HepG2 (cell line): ENCODE measurements around the gene RILP. TPM values are rescaled to one million over a fixed set of nuclear protein-coding genes. Genes with fewer than 3 reads are reported as not detected.
A peak's percentile ranks its signal among the peaks of the same experiment; 100 is the strongest.

Source experiments
- AKNA ChIP-seq: sonication (generic); formaldehyde crosslinking; IDR thresholded peaks from 2 replicates; pipeline ENCODE4 v1.4.0; 2020; ENCODE audit warnings: missing genetic modification reagents, borderline replicate concordance
- ASH2L ChIP-seq: fragments of 300-600, 200-600 bp; sonication (generic); IDR thresholded peaks from 2 replicates; pipeline ENCODE4 v1.7.0; 2017; ENCODE audit warnings: low read depth, mild to moderate bottlenecking, moderate library complexity, mixed read lengths, low read length; ENCODE audit not compliant: insufficient read length
- BHLHE40 ChIP-seq: IDR thresholded peaks from 2 replicates; pipeline ENCODE4 v1.6.1; 2011; ENCODE audit warnings: low read length, improper control_type of control experiment
- CBFB ChIP-seq: sonication (generic); formaldehyde crosslinking; IDR thresholded peaks from 2 replicates; pipeline ENCODE4 v1.4.0; 2020; ENCODE audit warnings: missing genetic modification reagents
- CENPT ChIP-seq: sonication (generic); formaldehyde crosslinking; IDR thresholded peaks from 2 replicates; pipeline ENCODE4 v1.8.0; 2022; ENCODE audit warnings: low read depth, mild to moderate bottlenecking, moderate library complexity, missing genetic modification reagents
- FOXC1 ChIP-seq: sonication (generic); formaldehyde crosslinking; IDR thresholded peaks from 2 replicates; pipeline ENCODE4 v1.8.0; 2022; ENCODE audit warnings: mild to moderate bottlenecking, missing genetic modification reagents, borderline replicate concordance
- HOXA3 ChIP-seq: sonication (generic); formaldehyde crosslinking; IDR thresholded peaks from 2 replicates; pipeline ENCODE4 v1.5.0; 2020; ENCODE audit warnings: missing genetic modification reagents
- MAFK ChIP-seq, 2 experiments: IDR thresholded peaks in 1 of 2; conservative IDR thresholded peaks in 1 of 2; 2 replicates each; pipeline ENCODE4 v1.6.1; 2011; ENCODE audit warnings: improper control_type of control experiment in 2 of 2, low read length in 2 of 2
- MIXL1 ChIP-seq: IDR thresholded peaks from 2 replicates; pipeline ENCODE4 v1.6.1; 2016
- MXD3 ChIP-seq: IDR thresholded peaks from 2 replicates; pipeline ENCODE4 v1.6.1; 2016; ENCODE audit warnings: mild to moderate bottlenecking, missing biosample characterization, missing genetic modification reagents
- PAX8 ChIP-seq: sonication (generic); formaldehyde crosslinking; IDR thresholded peaks from 2 replicates; pipeline ENCODE4 v1.8.0; 2022; ENCODE audit warnings: mild to moderate bottlenecking, missing genetic modification reagents, borderline replicate concordance
- PREB ChIP-seq: sonication (generic); formaldehyde crosslinking; IDR thresholded peaks from 2 replicates; pipeline ENCODE4 v1.4.0; 2020; ENCODE audit warnings: missing genetic modification reagents
- PRPF4 ChIP-seq: fragments of 200-400 bp; formaldehyde crosslinking; IDR thresholded peaks from 2 replicates; pipeline ENCODE4 v1.6.1; 2016; ENCODE audit warnings: low read length, low read depth; ENCODE audit not compliant: poor library complexity, severe bottlenecking
- RARG ChIP-seq: sonication (generic); formaldehyde crosslinking; IDR thresholded peaks from 2 replicates; pipeline ENCODE4 v1.4.0; 2020; ENCODE audit warnings: low read depth, mild to moderate bottlenecking, missing genetic modification reagents
- ZFP41 ChIP-seq: sonication (generic); formaldehyde crosslinking; IDR thresholded peaks from 2 replicates; pipeline ENCODE4 v1.4.0; 2020; ENCODE audit warnings: mild to moderate bottlenecking, missing genetic modification reagents, borderline replicate concordance
- ZKSCAN8 ChIP-seq: IDR thresholded peaks from 2 replicates; pipeline ENCODE4 v1.6.1; 2016; ENCODE audit warnings: borderline replicate concordance, missing genetic modification reagents, missing compliant biosample characterization
- ZNF207 ChIP-seq: fragments of 450-650 bp; IDR thresholded peaks from 2 replicates; pipeline ENCODE4 v1.6.1; 2016; ENCODE audit warnings: antibody characterized with exemption, borderline replicate concordance
- ZNF337 ChIP-seq: sonication (generic); formaldehyde crosslinking; IDR thresholded peaks from 2 replicates; pipeline ENCODE4 v1.5.1; 2020; ENCODE audit warnings: missing genetic modification reagents, low read depth, mild to moderate bottlenecking, borderline replicate concordance
- ZNF44 ChIP-seq: sonication (generic); formaldehyde crosslinking; IDR thresholded peaks from 2 replicates; pipeline ENCODE4 v1.5.1; 2020; ENCODE audit warnings: mild to moderate bottlenecking, missing genetic modification reagents
- ZNF670 ChIP-seq: sonication (generic); formaldehyde crosslinking; IDR thresholded peaks from 2 replicates; pipeline ENCODE4 v1.8.0; 2022; ENCODE audit warnings: mild to moderate bottlenecking, missing genetic modification reagents, borderline replicate concordance
- ZNF800 ChIP-seq: sonication (generic); formaldehyde crosslinking; IDR thresholded peaks from 2 replicates; pipeline ENCODE4 v1.4.0; 2020; ENCODE audit warnings: missing genetic modification reagents
- polyA plus RNA-seq, 8 experiments: library from polyadenylated mRNA; depleted of rRNA in 3 of 8; stranded (reverse) in 7 of 8; unstranded in 1 of 8; fragments of >200 nt; fragmentation: Illumina TruSeq in 4 of 8; extraction: Trizol in 4 of 8; gene quantifications; 2 replicates each; pipeline versions ENCODE4 v1.2.1 to v1.2.3, GENCODE V29; 2011 to 2016; ENCODE audit warnings: low read depth in 4 of 8, missing spikeins in 1 of 8, mixed read lengths in 1 of 8; ENCODE audit not compliant: insufficient read depth in 1 of 8
- total RNA-seq, 5 experiments: library from RNA; depleted of rRNA; stranded (reverse); fragments of >200 nt; fragmentation: Illumina TruSeq; extraction: Trizol; gene quantifications; 2 replicates each; pipeline ENCODE4 v1.2.3, GENCODE V29; 2016; ENCODE audit warnings: low read depth in 1 of 5

Gene RILP
- total and polyA plus RNA-seq, 2 of the 13 experiments (the other 11 are each of a cell fraction or from before 2014, with no cell fraction given), result 6.6 to 8.1 TPM

GRCh38 chr17:1627982-1628855 lies 21.4 kb downstream of the RILP start, which contains the start of gene SLC43A2 (continued):
- TF ChIP-seq AKNA (no peak), HOXA3 (no peak; the same call in 1 of the 2 replicates), MAFK (conservative IDR thresholded peaks at IDR 0.05 in 1 of 2, IDR thresholded peaks at IDR 0.05 in 1 of 2; ENCODE audit: low read length in 2 of 2) (no peak), FOXC1 (CRISPR knock-in tag) (no peak; the same call in 1 of the 2 replicates), PAX8 (CRISPR knock-in tag) (no peak), PREB (no peak), ZKSCAN8 (CRISPR knock-in tag) (no peak), ZNF337 (CRISPR knock-in tag) (peak; percentile 73; the same call in 1 of the 2 replicates), CENPT (CRISPR knock-in tag) (no peak), ZNF207 (no peak), ZNF44 (CRISPR knock-in tag) (no peak), BHLHE40 (no peak), ASH2L (peak; percentile 43), ZFP41 (CRISPR knock-in tag) (0 out of 2 replicates have a peak, but pooled peaks have one; percentile 30), ZNF670 (CRISPR knock-in tag) (no peak), MIXL1 (no peak), ZNF800 (CRISPR knock-in tag) (no peak), PRPF4 (no peak), RARG (CRISPR knock-in tag) (no peak), CBFB (CRISPR knock-in tag) (no peak), MXD3 (CRISPR knock-in tag) (no peak)
